Measurements from ENCODE around the gene SMPD4. TPM values are rescaled to one million over a fixed set of nuclear protein-coding genes. Genes with fewer than 3 reads are reported as not detected.
A peak's percentile ranks its signal among the peaks of the same experiment; 100 is the strongest.
"Not testable (repeated sequence)": the region's sequence is repeated elsewhere in the genome, so short reads cannot be mapped to it uniquely, and the experiment has no call there.

SMPD4 gene
- total RNA-seq, 2 experiments from 2014 or later: 83.9 to 88.2 TPM

GRCh38 chr2:130198343-130198742, 16.9 kb upstream of the SMPD4 start, which contains the start of gene TUBA3E:
TSS of gene TUBA3E (minus strand) at chr2:130198439. CDS start at chr2:130198360, 79 bp downstream.
- Mint-ChIP-seq H3K9me3 (ENCODE audit: insufficient read depth) (no peaks in the 10 kb centered on the region), H3K27me3 (ENCODE audit: low read depth) (peaks cover 2% of the 10 kb centered on the region), H3K4me1 (ENCODE audit: low read depth) (no peaks in the 10 kb centered on the region), H3K27ac (no peak within 1 kb of the TSS), H3K4me3 (no peak within 1 kb of the TSS), H3K36me3 (ENCODE audit: low read depth) (no peaks in the 10 kb centered on the region)
- ChIA-PET POLR2A (no interaction called here), CTCF (no interaction called here)
- DNase-seq: no peak
- ATAC-seq: no peak

DNA sequence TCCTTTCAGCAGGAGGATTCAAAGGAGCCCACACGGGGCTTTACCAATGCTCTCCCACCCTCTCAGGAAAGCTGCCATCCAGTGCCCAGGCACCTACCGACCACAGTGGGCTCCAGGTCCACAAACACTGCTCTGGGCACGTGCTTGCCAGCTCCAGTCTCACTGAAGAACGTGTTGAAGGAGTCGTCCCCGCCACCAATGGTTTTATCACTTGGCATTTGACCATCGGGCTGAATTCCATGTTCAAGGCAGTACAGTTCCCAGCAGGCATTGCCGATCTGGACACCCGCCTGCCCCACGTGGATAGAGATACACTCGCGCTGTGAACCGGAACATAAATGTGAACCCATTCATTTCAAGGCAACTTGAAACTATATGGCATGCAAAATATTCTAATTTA, 14.7 kb upstream of the SMPD4 start:
- POLR2A ChIA-PET: not testable (repeated sequence)

DNA sequence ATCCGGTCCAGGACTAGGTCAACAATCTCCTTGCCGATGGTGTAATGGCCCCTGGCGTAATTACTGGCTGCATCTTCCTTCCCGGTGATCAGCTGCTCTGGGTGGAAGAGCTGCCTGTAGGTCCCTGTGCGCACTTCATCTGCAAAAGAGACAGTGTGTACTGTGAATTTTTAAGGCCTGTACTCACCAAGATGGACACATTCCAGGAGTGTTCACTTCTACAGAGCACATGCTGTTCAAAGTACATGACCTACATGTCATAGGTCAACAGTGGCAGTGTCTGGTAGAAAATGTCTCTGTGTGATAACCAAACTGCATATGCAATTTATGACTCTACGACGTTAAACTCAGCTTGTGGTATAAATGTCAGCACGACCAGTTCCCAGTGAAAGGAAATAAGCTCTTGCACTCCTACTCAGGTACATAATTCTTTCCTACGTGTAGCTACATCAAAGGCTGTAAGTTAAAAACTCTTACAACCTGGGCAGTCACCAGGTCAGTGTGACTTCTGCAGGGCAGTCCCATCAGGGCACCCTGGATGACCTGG, 13.8 kb upstream of the SMPD4 start:
- peaks cover 13% of the 10 kb centered on the region for H3K4me1 Mint-ChIP-seq (ENCODE audit: low read depth)
- H3K9me3 Mint-ChIP-seq (ENCODE audit: insufficient read depth); H3K27ac Mint-ChIP-seq; H3K4me3 Mint-ChIP-seq; H3K36me3 Mint-ChIP-seq (ENCODE audit: low read depth); CTCF ChIA-PET; H3K27me3 Mint-ChIP-seq (ENCODE audit: low read depth); POLR2A ChIA-PET; ATAC-seq; DNase-seq: not testable (repeated sequence)

More for the DNA sequence above, 14.7 kb upstream of the SMPD4 start:
- DNase-seq; H3K27ac Mint-ChIP-seq; H3K4me3 Mint-ChIP-seq; H3K27me3 Mint-ChIP-seq (ENCODE audit: low read depth); ATAC-seq; CTCF ChIA-PET; H3K36me3 Mint-ChIP-seq (ENCODE audit: low read depth); H3K9me3 Mint-ChIP-seq (ENCODE audit: insufficient read depth): not testable (repeated sequence)
- H3K4me1 Mint-ChIP-seq (ENCODE audit: low read depth): peaks cover 11% of the 10 kb centered on the region

DNA sequence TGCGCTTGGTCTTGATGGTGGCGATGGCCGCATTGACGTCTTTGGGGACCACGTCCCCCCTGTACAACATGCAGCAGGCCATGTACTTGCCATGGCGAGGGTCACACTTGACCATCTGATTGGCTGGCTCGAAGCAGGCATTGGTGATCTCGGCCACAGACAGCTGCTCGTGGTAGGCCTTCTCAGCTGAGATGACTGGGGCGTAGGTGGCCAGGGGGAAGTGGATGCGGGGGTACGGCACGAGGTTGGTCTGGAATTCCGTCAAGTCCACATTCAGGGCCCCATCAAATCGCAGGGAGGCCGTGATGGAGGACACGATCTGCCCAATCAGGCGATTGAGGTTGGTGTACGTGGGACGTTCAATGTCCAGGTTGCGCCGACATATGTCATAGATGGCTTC, 12.4 kb upstream of the SMPD4 start:
- H3K36me3 Mint-ChIP-seq (ENCODE audit: low read depth); POLR2A ChIA-PET; H3K9me3 Mint-ChIP-seq (ENCODE audit: insufficient read depth); H3K27ac Mint-ChIP-seq; ATAC-seq; H3K4me3 Mint-ChIP-seq; CTCF ChIA-PET; DNase-seq; H3K27me3 Mint-ChIP-seq (ENCODE audit: low read depth): not testable (repeated sequence)
- peaks cover 13% of the 10 kb centered on the region for H3K4me1 Mint-ChIP-seq (ENCODE audit: low read depth)

- H3K27me3 Mint-ChIP-seq (ENCODE audit: low read depth); H3K4me3 Mint-ChIP-seq; CTCF ChIA-PET; DNase-seq; H3K36me3 Mint-ChIP-seq (ENCODE audit: low read depth); H3K9me3 Mint-ChIP-seq (ENCODE audit: insufficient read depth); H3K27ac Mint-ChIP-seq; ATAC-seq: not testable (repeated sequence)
- POLR2A ChIA-PET: interaction anchor here (0.6 kb wide), 1 partner anchor 22 kb away, joined by 3 read pairs; no protein-coding TSS in a partner anchor
- H3K4me1 Mint-ChIP-seq (ENCODE audit: low read depth): peaks cover 13% of the 10 kb centered on the region
Measured at GRCh38 chr2:130192451-130192850, 11.0 kb upstream of the SMPD4 start.

DNA sequence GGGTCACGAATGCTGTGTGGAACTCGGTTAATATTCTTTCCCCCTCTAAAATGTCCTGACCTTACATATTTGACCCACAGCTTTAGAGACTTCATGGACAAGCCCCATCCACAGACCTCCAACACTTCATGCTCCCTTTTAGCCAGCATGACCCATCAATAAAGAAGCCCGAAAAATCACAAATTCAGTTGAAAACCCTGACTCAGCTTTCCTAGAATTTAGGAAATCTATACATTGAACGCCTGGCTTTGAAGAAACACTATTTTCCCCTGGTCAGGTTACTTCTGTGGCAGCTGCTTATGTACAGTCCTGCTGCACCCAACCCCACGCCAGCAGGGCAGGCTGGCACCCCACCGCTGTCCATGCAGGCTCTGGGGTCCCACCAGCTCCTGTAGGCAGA, 9.9 kb upstream of the SMPD4 start:
- H3K27me3 Mint-ChIP-seq (ENCODE audit: low read depth); CTCF ChIA-PET; H3K9me3 Mint-ChIP-seq (ENCODE audit: insufficient read depth); POLR2A ChIA-PET; DNase-seq; ATAC-seq; H3K27ac Mint-ChIP-seq; H3K4me3 Mint-ChIP-seq: not testable (repeated sequence)
- peaks cover 10% of the 10 kb centered on the region for H3K36me3 Mint-ChIP-seq (ENCODE audit: low read depth)
- H3K4me1 Mint-ChIP-seq (ENCODE audit: low read depth): peaks cover 15% of the 10 kb centered on the region

- CTCF ChIA-PET: no interaction called here
- Mint-ChIP-seq H3K4me3 (no peak overlapping the region), H3K36me3 (ENCODE audit: low read depth) (peaks cover 15% of the 10 kb centered on the region), H3K27me3 (ENCODE audit: low read depth) (no peaks in the 10 kb centered on the region), H3K9me3 (ENCODE audit: insufficient read depth) (no peaks in the 10 kb centered on the region), H3K27ac (no peak overlapping the region), H3K4me1 (ENCODE audit: low read depth) (peaks cover 17% of the 10 kb centered on the region)
- ATAC-seq (no peak), DNase-seq (no peak)
- POLR2A ChIA-PET: no interaction called here
Measured at GRCh38 chr2:130190237-130190636, 8.8 kb upstream of the SMPD4 start.

GRCh38 chr2:130188958-130189357, 7.6 kb upstream of the SMPD4 start:
- H3K27ac Mint-ChIP-seq; H3K4me3 Mint-ChIP-seq; POLR2A ChIA-PET; ATAC-seq; H3K9me3 Mint-ChIP-seq (ENCODE audit: insufficient read depth); DNase-seq; CTCF ChIA-PET; H3K27me3 Mint-ChIP-seq (ENCODE audit: low read depth): not testable (repeated sequence)
- Mint-ChIP-seq H3K36me3 (ENCODE audit: low read depth) (peaks cover 16% of the 10 kb centered on the region), H3K4me1 (ENCODE audit: low read depth) (peaks cover 23% of the 10 kb centered on the region)

GRCh38 chr2:130187859-130188792, 6.7 kb upstream of the SMPD4 start:
- H3K4me3 Mint-ChIP-seq, POLR2A ChIA-PET, DNase-seq: not testable (repeated sequence)

GRCh38 chr2:130187268-130187667, 5.9 kb upstream of the SMPD4 start:
- POLR2A ChIA-PET: no interaction called here

More at GRCh38 chr2:130187859-130188792, 6.7 kb upstream of the SMPD4 start:
- ATAC-seq; H3K9me3 Mint-ChIP-seq (ENCODE audit: insufficient read depth); H3K27me3 Mint-ChIP-seq (ENCODE audit: low read depth); H3K27ac Mint-ChIP-seq; CTCF ChIA-PET: not testable (repeated sequence)
- peaks cover 19% of the 10 kb centered on the region for H3K36me3 Mint-ChIP-seq (ENCODE audit: low read depth)
- peaks cover 30% of the 10 kb centered on the region for H3K4me1 Mint-ChIP-seq (ENCODE audit: low read depth)

GRCh38 chr2:130186391-130186790, 5.0 kb upstream of the SMPD4 start:
- ATAC-seq: no peak
- Mint-ChIP-seq H3K4me1 (ENCODE audit: low read depth) (peaks cover 23% of the 10 kb centered on the region), H3K27me3 (ENCODE audit: low read depth) (no peaks in the 10 kb centered on the region), H3K27ac (peak overlapping the region; percentile 34), H3K36me3 (ENCODE audit: low read depth) (peaks cover 17% of the 10 kb centered on the region), H3K9me3 (ENCODE audit: insufficient read depth) (no peaks in the 10 kb centered on the region), H3K4me3 (no peak overlapping the region)
- no peak for DNase-seq
- CTCF ChIA-PET: no interaction called here
- POLR2A ChIA-PET: interaction anchor here (1.2 kb wide), 1 partner anchor 1302 kb away, joined by 3 read pairs; no protein-coding TSS in a partner anchor

More at GRCh38 chr2:130187268-130187667, 5.9 kb upstream of the SMPD4 start:
- Mint-ChIP-seq H3K9me3 (ENCODE audit: insufficient read depth) (no peaks in the 10 kb centered on the region), H3K27me3 (ENCODE audit: low read depth) (no peaks in the 10 kb centered on the region), H3K4me3 (no peak overlapping the region), H3K27ac (no peak overlapping the region), H3K36me3 (ENCODE audit: low read depth) (peaks cover 19% of the 10 kb centered on the region), H3K4me1 (ENCODE audit: low read depth) (peaks cover 27% of the 10 kb centered on the region)
- CTCF ChIA-PET: no interaction called here
- no peak for DNase-seq
- no peak for ATAC-seq

DNA sequence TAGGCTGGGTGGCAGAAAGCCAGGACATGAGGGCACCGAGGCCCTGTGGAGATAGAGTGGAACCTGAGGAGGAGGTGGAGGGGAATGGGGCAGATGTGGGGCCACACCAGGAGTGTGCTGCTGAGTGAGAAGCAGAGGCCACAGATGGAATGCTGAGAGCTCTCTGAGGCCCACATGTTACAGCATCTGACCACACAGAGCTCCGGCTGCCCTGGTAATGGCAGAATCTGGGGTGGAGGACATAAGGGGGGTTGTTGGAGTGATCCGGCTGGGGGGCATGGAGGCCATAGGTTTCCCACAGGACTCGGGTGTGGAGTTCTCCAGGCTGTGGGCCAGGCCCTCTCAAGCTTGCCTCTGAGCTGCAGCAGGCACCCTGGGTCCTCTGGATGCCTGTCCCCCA, 4.5 kb upstream of the SMPD4 start:
- peaks cover 19% of the 10 kb centered on the region for H3K4me1 Mint-ChIP-seq (ENCODE audit: low read depth)

More for the DNA sequence above, 4.5 kb upstream of the SMPD4 start:
- ChIA-PET POLR2A (interaction anchor here (1.2 kb wide), 1 partner anchor 1303 kb away, joined by 3 read pairs; no protein-coding TSS in a partner anchor), CTCF (no interaction called here)
- no peak for DNase-seq
- no peak for ATAC-seq
- Mint-ChIP-seq H3K36me3 (ENCODE audit: low read depth) (peaks cover 15% of the 10 kb centered on the region), H3K4me3 (no peak overlapping the region), H3K27ac (peak overlapping the region; percentile 34), H3K9me3 (ENCODE audit: insufficient read depth) (no peaks in the 10 kb centered on the region), H3K27me3 (ENCODE audit: low read depth) (no peaks in the 10 kb centered on the region)
